GM12801 (cell line): ENCODE results near the gene MIGA2.

Experiments
- TF ChIP-seq, protein P1 (sequence below): IDR thresholded peaks from one replicate; pipeline ENCODE4 v1.5.1; 2011; ENCODE audit warnings: control low read depth; ENCODE audit not compliant: insufficient read length; ENCODE audit errors: extremely low read depth

MIGA2 gene

GRCh38 chr9:129001504-129002325 is 34.7 kb upstream of the MIGA2 start:
- TF ChIP-seq, protein P1, sequence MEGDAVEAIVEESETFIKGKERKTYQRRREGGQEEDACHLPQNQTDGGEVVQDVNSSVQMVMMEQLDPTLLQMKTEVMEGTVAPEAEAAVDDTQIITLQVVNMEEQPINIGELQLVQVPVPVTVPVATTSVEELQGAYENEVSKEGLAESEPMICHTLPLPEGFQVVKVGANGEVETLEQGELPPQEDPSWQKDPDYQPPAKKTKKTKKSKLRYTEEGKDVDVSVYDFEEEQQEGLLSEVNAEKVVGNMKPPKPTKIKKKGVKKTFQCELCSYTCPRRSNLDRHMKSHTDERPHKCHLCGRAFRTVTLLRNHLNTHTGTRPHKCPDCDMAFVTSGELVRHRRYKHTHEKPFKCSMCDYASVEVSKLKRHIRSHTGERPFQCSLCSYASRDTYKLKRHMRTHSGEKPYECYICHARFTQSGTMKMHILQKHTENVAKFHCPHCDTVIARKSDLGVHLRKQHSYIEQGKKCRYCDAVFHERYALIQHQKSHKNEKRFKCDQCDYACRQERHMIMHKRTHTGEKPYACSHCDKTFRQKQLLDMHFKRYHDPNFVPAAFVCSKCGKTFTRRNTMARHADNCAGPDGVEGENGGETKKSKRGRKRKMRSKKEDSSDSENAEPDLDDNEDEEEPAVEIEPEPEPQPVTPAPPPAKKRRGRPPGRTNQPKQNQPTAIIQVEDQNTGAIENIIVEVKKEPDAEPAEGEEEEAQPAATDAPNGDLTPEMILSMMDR = no peak

DNA sequence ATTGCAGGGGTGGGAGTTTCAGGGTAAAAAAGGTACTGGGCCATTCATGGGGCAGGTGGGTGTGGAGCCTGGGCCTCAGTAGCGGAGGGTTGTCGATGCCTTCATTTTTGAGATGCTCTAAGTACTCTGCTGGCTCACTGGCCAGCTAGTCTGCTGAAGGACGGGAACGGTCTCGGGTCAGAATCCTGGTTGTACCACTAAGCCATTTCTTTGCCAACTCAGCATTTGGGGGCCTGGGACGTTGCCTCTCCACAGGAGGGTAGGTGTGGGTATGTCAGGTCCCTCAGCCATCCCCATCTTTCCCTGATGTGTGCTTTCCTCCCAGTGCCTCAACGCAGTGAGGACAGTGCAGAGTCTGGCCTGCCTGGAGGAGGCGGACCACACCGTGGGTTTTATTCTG is 33.4 kb upstream of the MIGA2 start:
- TF ChIP-seq, protein P1 = no peak

DNA sequence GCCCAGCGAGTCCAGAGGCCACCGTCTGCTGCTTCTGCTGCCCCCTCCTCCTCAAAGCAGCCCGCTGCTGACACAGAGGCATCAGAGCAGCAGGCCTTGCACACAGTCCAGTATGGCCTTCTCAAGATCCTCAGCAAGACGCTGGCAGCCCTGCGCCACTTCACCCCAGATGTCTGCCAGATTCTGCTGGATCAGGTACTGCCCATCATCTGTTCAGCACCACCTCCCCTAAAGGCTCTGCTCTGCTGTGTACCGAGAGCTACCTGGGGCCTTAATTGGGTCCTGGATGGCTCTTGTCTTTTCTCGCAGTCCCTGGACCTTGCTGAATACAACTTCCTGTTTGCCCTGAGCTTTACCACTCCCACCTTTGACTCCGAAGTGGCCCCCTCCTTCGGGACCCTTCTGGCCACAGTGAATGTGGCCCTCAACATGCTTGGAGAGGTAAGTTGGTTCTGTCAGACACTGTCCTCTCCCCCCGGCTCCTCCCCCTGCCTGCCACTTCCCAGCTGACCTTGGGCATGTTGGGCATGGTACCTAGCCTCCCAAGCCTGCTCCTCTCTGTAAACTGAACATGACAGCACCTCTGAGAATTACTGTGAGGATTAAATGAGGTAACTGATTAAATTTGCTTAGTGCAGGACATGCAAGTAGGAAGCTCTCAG is 31.0 kb upstream of the MIGA2 start:
- TF ChIP-seq, protein P1 = no peak

GRCh38 chr9:129006328-129007034 is 29.9 kb upstream of the MIGA2 start:
- TF ChIP-seq, protein P1 = no peak

- TF ChIP-seq, protein P1 = no peak
These were observed 29.2 kb upstream of the MIGA2 start for GRCh38 chr9:129007035-129007765.

GRCh38 chr9:129007766-129008468 is 28.5 kb upstream of the MIGA2 start:
- TF ChIP-seq, protein P1 = no peak
